DMS 273 (cell line): ENCODE measurements around the gene CERS1.

Experiments
- DNase-seq: peaks from one replicate; lab custom pipeline; 2025; ENCODE audit not compliant: unreplicated experiment; lab: John Stamatoyannopoulos, UW

CERS1 gene

DNA sequence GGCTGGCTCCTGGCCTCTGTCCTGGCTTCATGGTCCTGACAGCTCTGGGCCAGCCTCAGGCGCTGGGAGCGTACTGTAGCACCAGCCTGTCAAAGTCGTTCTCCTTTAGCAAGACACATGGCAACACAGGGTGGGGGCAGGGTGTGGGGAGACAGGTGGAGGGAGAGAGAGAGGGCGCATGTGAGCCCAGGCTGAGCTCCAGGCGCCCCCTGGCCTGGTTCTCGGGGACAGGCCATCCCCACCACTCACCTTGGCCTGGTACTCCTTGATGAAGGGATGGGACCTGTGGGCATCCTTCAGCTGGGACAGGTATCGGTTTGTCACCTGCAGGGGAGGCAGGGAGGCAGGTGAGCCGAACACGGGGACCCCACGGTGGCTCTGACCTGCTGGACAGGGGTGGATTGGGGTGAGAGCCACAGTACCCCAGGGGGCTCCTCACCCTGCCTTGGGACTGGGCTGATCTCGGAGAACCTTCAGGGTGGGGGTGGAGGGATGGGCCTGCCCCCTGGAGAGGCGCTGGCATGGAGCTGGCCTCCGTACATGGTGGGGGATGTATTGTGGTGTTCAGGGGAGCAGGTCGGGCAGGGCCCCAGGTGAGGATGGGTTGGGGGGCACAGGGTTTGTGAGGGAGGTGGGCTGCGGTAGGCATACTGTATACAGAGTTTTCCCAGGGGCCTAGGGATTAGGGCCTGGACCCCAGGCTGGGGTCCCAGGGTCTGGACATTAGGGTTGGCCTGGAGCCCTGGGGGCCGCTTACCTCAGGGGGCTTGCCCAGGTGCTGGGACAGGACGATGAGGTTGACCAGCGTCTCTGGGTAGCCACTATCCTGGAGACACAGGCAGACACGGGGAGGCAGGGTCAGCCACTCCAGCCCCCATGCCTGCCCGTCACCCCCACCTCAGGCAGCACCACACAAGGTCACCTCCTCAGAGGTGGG lies 3.9 kb upstream of the CERS1 start:
- DNase-seq = peak; percentile 63

DNA sequence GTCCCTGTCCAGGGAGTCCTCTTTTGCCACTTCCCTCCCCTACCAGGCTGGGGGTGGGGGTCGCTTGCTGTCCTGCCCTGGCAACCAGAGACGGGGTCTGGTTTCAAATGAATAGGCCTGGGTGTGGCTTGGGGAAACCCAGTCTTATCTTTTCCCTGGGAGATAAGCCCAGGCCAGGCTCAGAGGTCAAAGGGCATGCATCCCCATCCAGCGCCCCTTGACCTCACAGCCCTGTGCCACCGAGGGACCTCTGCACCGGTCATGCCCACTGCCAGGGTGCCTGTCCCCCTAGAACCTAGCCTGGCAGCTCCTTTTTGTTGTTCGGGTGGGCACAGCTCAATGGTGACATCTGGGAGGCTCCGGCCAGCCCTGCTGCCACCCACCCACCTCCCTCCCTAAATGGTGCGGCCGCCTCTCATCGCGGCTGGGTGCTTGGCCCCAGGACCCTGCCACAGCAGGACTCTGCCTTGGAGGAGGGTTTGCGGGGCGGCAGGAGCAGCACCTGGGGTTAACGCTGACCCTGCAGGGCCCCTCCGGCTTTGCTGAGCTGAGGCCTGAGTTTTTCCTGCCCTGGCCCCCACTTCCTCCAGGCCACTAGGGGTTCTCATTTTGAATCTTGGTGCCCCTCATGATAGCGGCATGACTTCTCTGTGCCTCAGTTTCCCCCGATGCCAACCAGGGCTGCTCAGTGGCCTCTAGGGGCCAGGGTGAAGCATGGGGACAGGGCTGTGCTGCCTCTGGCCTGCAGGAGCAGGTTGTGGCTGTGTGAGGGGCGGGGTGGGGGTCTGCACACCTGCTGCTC lies 2.9 kb upstream of the CERS1 start:
- DNase-seq = peak; percentile 50

DNA sequence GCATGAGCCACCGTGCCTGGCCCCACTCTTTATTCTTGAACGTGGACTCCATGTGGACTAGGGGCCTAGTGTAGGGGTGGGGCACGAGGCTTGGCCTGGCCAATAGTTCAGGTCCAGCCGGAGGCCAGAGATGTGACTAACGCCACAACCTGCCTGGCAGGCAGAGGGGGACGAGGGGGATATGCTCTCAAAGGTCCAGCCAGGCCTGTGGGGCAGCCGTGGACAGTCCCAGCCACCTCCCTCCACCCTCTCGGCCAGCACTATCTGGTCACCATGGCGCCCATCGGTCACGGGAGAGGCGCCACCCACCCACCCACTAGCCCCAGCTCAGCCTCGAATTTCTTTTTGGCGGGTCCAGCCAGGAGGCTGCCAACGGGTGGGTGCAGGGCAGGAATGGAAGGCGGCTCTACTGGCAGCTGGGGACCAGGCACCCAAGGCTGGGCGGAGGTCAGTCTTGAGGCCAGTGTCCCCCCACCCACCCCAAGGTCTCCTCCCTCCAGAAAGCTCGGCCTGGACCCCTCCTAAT lies 2.2 kb upstream of the CERS1 start:
- peak; percentile 50 for DNase-seq

DNA sequence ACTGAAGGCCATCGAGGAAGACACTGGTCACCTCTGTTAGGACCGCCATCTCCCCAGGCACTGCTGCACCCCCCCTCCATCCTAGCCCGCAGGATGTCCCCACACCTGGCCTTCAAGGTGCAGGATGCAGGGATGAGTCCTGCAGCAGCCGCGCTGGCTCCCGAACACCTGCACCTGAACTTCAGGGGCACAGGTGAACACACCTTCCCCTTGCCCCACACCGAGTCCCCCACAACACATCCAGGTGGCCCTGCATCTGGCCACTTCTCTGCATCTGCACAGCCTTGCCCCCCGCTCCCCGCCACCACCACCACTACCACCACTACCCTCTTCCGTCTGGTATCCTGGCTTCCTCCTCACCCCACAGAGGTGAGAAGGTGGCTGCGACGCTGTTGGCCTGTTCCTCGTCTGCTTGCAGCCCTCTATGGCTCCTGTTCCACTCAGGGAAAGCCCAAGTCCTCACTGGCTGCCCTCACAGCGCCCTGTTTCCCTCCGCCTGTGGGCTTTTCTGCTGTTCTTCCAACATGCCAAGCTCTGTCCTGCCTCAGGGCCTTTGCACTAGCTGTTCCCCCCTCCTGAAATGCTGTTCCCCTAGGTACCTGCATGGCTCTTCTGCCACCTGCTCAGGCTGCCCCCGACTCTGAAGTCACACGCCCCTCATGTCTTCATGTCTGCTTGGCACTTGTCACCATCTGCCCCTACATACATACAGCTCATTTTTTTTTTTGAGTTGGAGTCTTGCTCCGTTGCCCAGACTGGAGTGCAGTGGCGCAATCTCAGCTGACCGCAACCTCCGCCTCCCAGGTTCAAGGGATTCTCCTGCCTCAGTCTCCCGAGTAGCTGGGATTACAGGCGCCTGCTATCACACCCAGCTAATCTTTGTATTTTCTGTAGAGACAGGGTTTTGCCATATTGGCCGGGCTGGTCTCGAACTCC lies 1.4 kb upstream of the CERS1 start:
- no peak for DNase-seq

DNA sequence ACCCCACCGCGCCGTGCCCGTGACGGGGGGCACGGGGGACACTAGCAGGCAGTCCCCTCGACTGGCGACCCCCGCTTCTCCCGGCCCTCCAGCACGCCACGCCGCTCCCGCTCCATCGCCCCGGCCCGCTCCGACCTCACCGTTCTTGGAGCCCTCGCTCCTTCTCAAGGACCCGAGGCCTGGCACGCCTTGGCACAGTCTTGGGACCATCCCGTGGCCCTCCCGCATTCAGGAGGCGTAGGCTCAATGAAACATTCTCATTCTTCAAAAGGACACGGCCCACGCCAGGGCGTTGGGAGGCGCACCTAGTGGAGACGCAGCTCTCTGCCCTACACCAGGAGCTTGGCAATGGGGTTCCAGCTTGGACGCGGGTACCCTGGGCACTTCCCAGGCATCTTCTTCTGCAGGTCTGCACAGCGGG lies 473 bp upstream of the CERS1 start:
- peak; percentile 80 for DNase-seq

DNA sequence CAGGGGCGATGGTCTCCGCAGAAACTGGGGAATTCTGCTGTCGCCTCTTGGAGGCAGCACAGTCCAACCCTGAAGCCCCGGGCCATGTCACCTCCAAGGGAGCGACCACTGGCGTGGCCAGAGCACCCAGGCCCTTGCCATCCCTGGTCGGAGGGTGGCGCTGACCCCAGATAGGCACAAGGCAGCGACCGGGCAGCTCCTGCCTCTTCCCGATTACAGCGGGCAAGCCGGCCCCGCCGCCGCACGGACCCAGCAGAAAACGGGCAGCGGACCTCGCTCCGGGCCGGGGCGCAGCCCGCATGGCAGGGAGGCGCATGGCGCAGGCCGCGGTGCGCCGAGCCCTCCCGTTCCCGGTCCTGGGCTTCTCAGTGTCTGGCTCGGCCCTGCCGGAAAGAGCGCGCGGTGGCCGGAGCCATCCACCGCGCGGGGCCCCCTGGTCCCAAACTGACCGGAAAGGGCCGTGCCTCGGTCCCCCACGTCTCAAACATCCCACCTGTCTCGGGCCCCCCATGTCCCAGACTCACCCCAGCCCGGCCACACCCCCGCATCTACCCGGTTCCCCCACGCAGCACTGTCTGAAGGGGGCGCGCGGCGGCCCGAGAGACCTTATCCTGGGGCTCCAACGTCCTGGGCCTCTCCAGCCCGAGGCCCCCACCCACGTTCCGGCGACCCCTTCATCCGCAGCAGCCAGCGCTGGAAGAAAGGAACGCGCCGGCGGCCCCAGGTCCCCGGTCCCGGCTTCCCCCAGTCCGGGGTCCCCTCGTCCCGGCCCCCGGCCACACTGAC lies 727 bp downstream of the CERS1 start:
- peak; percentile 68 for DNase-seq

DNA sequence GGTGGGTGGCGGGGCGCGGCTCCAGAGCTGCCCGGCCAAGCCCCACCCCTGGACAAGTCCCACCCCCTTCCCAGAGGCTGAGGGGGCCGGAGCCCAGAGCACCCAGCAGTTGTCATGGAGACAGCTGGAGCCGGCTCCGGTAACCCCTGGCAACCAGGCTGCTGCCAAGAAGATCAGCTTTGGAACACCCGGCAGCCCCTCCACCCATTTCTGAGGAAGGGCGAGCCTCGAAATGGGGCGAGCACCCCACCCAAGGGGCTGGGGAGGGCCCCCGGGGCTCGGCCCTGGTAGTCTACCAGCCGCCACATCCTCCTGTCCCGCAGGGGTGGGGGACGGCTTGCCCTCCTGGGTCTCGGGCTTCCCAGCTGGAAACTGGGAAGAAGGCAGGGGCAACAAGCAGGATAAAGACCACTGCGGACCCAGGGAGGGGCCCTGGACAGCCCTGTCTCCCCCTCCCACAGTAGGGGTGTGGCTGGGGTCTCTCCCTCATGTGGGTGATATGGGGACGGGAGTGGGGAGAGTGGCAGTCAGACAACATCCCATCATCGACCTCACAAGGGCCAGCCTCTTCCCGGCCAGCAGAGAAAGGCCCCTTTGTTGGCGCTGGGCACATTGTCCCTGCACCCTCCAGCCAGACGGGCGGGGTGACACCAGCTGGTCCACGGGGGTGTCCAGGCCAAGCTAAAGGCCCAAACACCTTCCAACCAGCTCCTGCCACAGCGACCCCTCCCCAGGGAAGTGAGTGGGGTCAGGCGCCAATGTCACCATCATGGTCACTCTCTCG lies 1.5 kb downstream of the CERS1 start:
- DNase-seq = peak; percentile 95

DNA sequence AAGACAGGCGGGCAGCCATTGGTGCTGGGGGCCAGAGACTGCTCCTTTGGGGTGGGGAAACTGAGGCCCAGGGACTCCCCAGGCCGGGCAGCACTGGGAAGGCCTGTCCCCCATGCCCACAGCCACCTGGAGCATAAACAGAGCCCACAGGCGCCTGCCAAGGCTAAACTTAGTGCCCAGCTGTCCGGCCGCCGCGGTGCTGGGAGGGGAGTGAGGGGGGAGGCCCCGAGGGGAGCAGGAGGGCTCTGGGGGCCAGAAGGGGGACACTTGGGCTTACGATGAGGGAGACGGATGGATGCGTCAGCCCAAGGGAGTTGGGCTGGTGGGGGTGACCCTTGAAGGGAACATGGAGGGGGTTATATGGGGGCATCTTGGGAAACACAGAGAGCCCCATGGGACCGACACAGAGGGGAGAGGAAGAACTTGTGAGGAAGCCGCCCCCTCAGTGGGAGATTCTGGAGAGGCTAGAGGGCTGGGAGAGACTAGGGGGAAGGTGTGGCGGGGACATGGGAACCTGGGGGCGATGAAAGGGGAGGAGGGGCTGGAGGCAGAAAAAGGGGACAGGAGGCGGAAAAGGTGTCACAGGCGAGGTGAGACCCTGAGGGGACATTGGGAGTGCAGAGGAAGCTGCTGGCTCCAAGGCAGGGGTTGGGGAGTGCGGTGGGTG lies 2.2 kb downstream of the CERS1 start:
- no peak for DNase-seq

- no peak for DNase-seq
These were observed 5.8 kb downstream of the CERS1 start for GRCh38 chr19:18889949-18890745.

DNA sequence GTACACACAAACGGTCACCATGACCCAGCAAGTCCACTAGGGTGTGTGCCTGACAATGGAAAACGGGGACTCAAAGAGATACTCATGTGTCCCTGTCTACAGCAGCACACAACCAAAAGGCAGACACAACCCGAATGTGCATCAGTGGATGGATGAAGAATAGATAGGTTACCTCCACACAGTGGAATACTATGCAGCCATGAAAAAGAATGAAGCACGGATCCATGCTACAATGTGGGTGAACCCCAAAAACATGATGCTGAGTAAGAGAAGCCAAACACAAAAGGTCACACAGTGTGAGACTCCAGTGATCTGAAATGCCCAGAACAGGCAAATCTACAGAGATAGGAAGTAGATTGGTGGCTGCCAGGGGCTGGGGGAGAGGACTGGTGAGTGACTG lies 9.0 kb downstream of the CERS1 start:
- no peak for DNase-seq

DNA sequence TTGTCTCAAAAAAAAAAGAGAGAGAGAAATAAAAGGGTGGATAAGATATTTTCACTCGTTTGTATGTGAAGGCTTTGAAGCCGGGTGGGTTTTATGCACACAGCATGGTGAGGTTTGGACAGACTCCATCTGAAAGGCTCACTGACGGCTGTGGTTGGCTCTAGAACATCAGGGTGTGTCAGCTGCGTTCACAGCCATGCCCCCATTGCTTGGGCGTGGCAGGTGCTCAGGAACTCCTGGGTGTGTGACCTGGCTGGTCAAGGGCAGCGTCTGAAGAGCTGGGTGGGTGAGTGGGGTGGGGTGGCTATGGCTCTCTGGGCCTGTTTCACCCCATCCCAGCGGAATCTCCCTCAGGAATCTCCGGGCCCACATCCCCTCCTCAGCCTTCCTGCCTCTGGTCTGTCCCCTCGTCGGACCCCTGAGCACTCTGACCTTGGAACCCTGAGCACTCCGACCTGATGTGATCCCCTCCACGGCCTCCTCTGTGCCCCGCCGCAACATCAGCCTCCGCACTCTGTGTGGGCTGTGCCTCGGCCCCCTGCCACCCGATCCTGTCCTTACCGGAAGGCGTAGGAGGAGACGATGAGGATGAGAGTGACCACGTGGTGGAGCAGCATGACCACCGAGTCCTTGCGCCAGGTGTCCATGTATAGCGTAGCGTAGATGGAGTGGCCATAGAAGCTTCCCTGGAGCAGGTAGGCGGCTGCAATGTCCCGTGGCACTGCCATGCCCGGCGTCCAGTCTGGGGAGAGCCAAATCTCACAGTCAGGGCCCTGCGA lies 12.2 kb downstream of the CERS1 start:
- no peak for DNase-seq

- DNase-seq = no peak
These were observed 14.5 kb downstream of the CERS1 start for GRCh38 chr19:18881491-18881890.

DNA sequence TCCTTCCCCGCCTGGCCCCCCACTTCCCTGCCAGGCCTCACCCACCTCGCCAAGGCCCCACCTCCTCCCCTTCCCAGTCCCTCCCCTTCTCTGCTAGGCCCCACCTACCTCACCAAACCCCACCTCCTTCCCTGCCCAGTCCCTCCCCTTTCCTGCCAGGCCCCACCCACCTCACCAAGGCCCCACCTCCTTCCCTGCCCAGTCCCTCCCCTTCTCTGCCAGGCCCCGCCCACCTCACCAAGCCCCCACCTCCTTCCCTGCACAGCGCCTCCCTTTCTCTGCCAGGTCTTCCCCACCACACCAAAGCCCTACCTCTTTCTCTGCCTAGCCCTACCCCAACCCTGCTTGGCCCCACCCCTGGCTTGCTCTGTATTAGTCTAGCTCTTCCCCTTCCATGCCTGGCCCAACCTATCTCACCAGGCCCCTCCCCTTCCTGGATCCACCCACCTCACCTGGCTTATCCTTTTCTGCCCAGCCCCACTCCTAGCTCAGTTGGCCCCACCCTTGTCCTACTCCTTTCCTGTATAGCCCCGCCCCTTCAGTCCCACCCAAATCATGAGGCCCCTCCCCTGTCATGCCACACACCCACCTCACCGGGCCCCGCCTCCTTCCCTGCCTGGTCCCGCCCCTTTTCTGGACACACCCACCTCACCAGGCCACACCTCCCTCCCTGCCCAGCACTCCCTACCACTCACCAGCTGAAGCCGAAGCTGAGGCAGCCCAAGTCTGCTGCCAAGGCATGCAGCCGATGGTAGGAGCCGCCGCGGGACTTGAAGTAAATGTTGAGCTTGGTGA lies 16.2 kb downstream of the CERS1 start:
- DNase-seq = peak; percentile 43

DNA sequence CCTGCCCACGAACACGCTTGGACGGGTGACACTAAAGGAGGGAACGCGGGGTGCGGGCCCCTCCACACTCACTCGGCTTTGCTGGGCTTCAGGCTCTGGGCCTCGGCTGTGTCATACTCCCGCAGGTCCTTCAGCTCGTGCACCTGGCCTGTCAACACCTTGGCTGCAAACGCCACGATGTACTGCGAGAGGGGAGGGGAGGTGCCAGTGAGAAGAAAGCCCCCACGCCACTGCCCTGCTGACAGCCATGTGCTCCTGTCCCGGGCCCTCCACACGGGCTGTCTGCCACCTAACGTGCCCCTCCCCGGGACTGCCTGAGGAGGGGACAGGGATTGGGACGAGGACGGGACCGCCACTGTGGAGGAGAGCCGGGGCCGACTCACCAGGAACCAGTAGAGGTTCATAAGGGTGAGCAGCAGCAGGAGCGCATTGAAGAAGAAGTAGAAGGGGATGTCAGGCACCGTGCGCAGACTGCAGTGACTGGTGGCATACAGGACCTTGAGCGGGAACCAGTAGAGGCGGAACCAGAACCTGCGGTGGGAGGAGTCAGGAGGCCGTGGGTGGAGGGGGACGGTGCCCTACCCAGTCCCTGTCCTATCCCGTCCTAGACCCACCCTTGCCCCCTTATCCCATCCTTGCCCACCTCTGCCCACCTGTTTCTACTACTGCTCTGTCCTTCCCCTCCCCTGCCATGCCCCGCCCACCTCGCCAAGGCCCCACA lies 16.9 kb downstream of the CERS1 start:
- DNase-seq = no peak

DNA sequence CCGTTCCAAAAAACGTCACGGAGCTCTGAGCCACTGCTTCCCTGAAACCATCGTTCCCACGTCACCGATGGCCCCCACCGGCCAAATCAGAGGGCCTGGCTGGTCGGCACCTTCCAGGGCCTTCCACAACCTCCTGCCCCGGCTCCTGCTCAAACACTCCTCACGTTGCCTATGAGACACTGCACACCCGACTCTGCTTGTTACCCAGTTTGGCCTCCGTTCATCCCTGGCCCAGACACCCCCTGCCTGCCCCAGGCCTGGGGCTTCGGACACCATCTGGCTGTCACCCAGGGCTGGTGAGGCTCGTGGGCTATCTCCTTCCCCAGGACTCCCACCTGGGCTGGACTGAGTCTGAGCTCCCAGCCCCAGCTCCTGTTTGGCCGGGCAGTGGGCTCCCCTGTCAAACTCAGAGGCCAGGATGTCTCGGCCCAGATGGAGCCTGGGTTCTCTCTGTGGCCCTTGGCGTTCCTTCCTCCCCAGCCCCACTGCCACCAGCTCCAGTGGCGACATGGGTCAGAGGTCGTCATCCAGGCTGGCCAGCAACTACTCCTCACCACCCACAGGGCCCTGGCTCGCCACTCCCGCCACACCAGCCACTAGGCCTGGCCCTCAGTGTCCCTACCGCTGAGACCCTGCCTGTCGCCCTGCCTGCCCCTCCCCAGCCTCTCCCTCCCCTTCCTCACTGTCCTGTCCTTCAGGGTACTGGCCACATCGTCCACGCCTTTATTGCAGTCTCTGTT lies 17.7 kb downstream of the CERS1 start:
- DNase-seq = no peak
